Cardiac fibroblast (primary cell): ENCODE data around the gene ZBTB9.

Experiments used
- DNase-seq, 2 donors: peaks; one replicate each; pipeline versions ENCODE4 v3.0.0 to v3.0.0-alpha.2; 2010; ENCODE audit warnings: low read depth in 2 of 2
- H3K4me3 ChIP-seq, 2 donors: replicated peaks in 1 of 2; 1 replicate in 1 of 2; 2 replicates in 1 of 2; pipeline ENCODE4 v1.5.1; 2011; ENCODE audit warnings: low read depth in 2 of 2, low read length in 2 of 2, mild to moderate bottlenecking in 2 of 2, moderate library complexity in 1 of 2
- TF ChIP-seq, protein P1 (sequence below): IDR thresholded peaks from one replicate; pipeline ENCODE4 v1.5.1; 2011; ENCODE audit warnings: low read depth, mild to moderate bottlenecking, low read length, inconsistent platforms

Gene ZBTB9

DNA sequence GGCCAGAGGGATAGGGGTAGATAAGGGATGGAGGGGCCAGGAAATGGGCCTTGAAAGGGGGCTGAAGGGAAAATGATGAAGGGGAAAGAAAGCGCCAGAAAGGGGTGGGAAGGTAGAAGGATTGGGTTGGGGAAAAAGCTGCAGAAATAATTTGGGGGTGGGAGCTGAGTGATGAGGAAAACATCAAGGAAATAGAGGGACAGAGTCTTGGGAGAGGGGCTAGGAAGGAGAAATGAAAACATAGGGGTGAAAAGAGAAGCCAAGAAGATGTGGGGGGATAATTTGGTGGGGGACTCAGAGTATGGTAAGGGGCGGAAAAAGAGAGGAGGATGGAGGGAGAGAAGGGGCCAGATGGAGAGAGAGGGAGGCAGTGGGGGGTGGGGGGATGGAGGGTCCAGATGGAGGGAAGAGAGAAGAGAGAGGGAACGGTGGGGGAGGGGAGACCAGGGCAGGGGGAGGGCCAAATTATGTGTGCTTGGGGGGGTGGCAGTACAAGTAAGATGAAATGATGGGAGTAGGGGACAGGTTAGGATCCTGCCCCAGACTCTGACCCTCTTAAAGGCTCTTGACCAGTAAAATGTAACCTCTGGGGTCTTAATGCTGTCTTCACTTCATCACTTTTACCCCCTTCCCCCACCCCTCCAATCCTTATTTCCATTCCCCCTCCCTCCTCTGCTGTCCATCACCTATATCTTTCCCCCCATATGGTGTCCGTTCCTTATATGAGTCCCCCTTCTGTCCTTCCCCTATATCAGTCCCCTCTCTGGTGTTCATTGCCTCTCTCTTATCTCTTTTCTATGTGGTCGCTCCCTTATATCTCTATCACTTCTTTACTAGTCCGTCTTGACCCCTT is 33.7 kb upstream of the ZBTB9 start:
- peak in 1 of 2 donors; percentile 19 for DNase-seq
- peak overlapping the region; percentile 42 to 44 for H3K4me3 ChIP-seq
- TF ChIP-seq, protein P1, sequence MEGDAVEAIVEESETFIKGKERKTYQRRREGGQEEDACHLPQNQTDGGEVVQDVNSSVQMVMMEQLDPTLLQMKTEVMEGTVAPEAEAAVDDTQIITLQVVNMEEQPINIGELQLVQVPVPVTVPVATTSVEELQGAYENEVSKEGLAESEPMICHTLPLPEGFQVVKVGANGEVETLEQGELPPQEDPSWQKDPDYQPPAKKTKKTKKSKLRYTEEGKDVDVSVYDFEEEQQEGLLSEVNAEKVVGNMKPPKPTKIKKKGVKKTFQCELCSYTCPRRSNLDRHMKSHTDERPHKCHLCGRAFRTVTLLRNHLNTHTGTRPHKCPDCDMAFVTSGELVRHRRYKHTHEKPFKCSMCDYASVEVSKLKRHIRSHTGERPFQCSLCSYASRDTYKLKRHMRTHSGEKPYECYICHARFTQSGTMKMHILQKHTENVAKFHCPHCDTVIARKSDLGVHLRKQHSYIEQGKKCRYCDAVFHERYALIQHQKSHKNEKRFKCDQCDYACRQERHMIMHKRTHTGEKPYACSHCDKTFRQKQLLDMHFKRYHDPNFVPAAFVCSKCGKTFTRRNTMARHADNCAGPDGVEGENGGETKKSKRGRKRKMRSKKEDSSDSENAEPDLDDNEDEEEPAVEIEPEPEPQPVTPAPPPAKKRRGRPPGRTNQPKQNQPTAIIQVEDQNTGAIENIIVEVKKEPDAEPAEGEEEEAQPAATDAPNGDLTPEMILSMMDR, result no peak

DNA sequence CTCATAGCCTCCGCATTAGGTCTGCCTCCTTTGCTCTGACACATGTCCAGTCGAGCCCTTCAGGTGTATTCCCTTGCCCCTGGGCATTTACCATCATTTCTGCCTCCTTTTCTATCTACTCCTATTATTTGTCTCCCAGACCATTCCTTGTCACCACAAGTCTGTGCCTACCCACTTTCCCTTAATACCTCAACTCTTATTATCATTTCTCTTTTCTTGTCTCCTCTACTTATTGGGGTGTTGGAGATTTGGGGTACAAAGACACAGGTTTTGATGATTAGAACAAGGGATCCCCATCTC is 33.1 kb upstream of the ZBTB9 start:
- TF ChIP-seq, protein P1, result no peak

DNA sequence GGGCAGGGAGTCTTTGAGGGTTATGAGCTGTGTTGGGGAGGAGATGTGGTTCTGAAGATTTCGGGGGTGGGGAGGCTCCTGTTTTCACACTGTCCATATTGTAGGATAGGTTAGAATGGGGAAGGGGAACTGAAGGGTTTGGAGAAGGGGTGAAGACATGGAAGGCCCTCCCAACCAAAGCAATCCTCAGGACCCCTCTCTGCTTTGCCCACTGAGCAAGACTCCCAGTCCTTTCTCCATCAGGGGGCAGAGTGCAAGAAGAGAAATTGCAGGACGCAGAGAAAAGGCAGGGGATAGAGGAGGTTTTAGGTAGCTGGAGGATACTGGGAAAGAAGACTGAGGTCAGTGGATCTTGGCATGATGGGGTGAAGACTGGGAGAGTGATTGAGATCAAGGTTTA is 30.6 kb upstream of the ZBTB9 start:
- H3K4me3 ChIP-seq, result no peak overlapping the region
- no peak for DNase-seq
- TF ChIP-seq, protein P1, result no peak

More for the DNA sequence above, 33.1 kb upstream of the ZBTB9 start:
- H3K4me3 ChIP-seq, result no peak overlapping the region
- no peak for DNase-seq

DNA sequence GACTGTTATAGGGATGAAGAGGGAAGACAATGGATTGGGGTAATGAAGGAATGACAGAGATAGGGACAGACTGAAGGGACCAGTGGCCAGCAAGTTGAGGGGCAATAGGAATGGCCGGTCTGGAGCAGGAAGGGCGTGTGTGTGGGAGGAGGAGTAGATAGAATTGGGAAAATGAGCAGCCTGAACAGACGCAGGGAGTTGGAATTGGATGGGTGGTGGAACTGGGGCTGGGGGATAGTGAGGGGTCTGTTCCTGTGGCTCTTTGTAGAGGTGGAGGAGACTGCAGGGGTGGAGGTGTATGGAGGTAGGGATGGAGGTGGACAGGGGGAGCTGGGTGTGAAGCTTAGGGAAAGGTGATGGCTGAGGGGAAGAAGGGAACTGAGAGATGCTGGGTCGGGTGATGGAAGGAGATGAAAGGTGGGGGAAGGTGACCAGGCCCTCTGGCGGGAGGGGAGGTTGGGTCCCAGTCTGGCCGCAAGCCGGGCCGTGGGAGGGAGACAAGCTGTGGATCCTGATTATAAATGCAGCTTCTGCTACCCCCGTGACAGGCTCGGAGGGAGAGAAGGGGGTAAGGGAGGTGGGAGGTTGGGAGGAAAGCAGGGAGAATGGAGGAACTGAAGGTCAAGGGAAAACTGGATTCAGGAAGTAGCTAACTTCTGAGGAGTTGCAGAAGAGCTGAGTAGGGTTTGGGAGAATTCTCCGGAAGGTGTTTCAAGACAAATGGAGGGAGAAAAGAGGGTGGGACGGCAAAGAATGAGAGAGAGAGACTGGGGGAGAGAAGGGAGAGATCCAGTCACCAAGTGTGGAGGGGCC is 29.3 kb upstream of the ZBTB9 start:
- peak overlapping the region; percentile 51 to 71 for H3K4me3 ChIP-seq
- TF ChIP-seq, protein P1, result no peak
- no peak for DNase-seq

DNA sequence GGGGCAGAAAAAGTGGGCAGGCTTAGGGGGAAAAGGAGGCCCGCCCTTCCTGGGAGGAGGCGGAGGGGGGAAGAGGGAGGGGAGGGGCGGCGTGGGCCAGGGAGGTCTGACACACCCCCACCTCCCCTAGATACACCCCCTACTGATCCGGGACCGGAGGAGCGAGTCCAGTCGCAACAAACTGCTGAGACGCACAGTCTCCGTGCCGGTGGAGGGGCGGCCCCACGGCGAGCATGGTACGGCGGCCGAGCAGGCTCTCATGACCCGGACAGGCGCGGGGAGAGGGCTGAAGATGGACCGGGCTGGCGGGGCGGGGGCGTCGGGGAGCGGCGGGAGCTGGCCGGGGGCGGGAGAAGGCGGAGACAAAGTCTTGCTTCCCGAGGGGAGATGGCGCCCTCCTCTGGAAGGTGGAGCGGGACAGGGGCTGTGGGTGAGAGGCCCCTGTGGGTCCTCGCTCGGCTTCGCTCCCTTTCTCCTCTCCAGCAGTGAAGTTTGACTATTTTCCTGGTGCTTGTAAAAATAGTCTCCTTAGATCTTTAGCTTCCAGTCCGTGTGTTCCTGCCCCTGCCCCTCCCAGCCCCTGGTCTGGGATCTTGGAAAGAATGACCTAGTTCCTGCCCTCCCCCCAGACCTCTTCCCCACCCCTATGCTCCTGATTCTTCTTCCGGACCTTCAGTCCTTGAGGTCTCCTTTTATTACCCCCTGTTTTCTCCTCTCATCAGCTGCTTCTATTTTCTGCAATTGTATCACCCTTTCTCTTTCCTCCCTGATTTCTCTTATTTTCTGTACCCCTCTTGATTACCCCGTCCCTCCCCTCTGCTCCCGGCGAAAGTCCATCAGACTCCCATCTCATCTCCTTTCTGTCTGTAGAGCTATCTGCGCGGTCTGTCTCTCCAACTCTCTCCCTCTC is 28.5 kb upstream of the ZBTB9 start:
- DNase-seq, result peak; percentile 85 to 89
- TF ChIP-seq, protein P1, result peak; percentile 67
- H3K4me3 ChIP-seq, result peak overlapping the region; percentile 51 to 71
